ENCODE results near the gene CCDC12.

CCDC12 gene

GRCh38 chr3:46893146-46893748, 83.3 kb downstream of the CCDC12 start:
- H3K4me3 ChIP-seq (replicated peaks; ENCODE audit: low read depth, low read length), result no peak overlapping the region
- DNase-seq (ENCODE audit: extremely low read depth, low read depth), result no peak
- no peak for TF ChIP-seq CTCF (IDR thresholded peaks at IDR 0.05; ENCODE audit: low read depth, low read length, missing control alignments)

- peak overlapping the region; percentile 31 for H3K4me3 ChIP-seq (replicated peaks; ENCODE audit: low read depth, low read length)
- no peak for TF ChIP-seq CTCF (IDR thresholded peaks at IDR 0.05; ENCODE audit: low read depth, low read length, missing control alignments)
- DNase-seq (ENCODE audit: extremely low read depth, low read depth), result no peak
Observed at GRCh38 chr3:46892285-46893145, 84.0 kb downstream of the CCDC12 start.

GRCh38 chr3:46891132-46891531, 85.4 kb downstream of the CCDC12 start:
- H3K4me3 ChIP-seq (replicated peaks; ENCODE audit: low read depth, low read length), result no peak overlapping the region
- TF ChIP-seq CTCF (IDR thresholded peaks at IDR 0.05; ENCODE audit: low read depth, low read length, missing control alignments), result no peak
- no peak for DNase-seq (ENCODE audit: extremely low read depth, low read depth)

GRCh38 chr3:46890132-46890531, 86.4 kb downstream of the CCDC12 start:
- no peak for DNase-seq (ENCODE audit: extremely low read depth, low read depth)
- no peak for TF ChIP-seq CTCF (IDR thresholded peaks at IDR 0.05; ENCODE audit: low read depth, low read length, missing control alignments)
- H3K4me3 ChIP-seq (replicated peaks; ENCODE audit: low read depth, low read length), result no peak overlapping the region

- TF ChIP-seq CTCF (IDR thresholded peaks at IDR 0.05; ENCODE audit: low read depth, low read length, missing control alignments), result no peak
- DNase-seq (ENCODE audit: extremely low read depth, low read depth), result no peak
- no peak overlapping the region for H3K4me3 ChIP-seq (replicated peaks; ENCODE audit: low read depth, low read length)
Observed at GRCh38 chr3:46889381-46890110, 87.0 kb downstream of the CCDC12 start.

- no peak for TF ChIP-seq CTCF (IDR thresholded peaks at IDR 0.05; ENCODE audit: low read depth, low read length, missing control alignments)
- no peak overlapping the region for H3K4me3 ChIP-seq (replicated peaks; ENCODE audit: low read depth, low read length)
- no peak for DNase-seq (ENCODE audit: extremely low read depth, low read depth)
Observed at GRCh38 chr3:46888705-46889104, 87.8 kb downstream of the CCDC12 start.
